OCI-LY3 (cell line): ENCODE measurements around the gene TBC1D8B.

Experiments
- H2AFZ ChIP-seq: fragments of 200-600, 300-600 bp; shearing (Covaris generic); 2 replicates; pipeline ENCODE4 v1.6.0; 2014; ENCODE audit warnings: antibody characterized with exemption, low read depth, low read length
- H3K27ac ChIP-seq: fragments of 200-600, 300-600 bp; sonication (generic); 2 replicates; pipeline ENCODE4 v1.5.1; 2014; ENCODE audit warnings: mild to moderate bottlenecking, low read length, moderate library complexity, mixed read lengths
- H3K27me3 ChIP-seq: fragments of 200-600, 300-600 bp; sonication (generic); 2 replicates; pipeline ENCODE4 v1.6.1; 2014; ENCODE audit warnings: low read depth, low read length, mixed read lengths
- H3K36me3 ChIP-seq: fragments of 200-600, 300-600 bp; sonication (generic); replicated peaks from 2 replicates; pipeline ENCODE3; 2014; ENCODE audit warnings: low read depth, low read length, mixed read lengths
- H3K4me1 ChIP-seq: fragments of 300-600, 200-600 bp; sonication (generic); 2 replicates; pipeline ENCODE4 v1.6.1; 2014; ENCODE audit warnings: low read length, mixed read lengths
- H3K4me2 ChIP-seq: fragments of 200-600, 300-600 bp; sonication (generic); 2 replicates; pipeline ENCODE4 v1.6.1; 2014; ENCODE audit warnings: low read length, mixed read lengths
- H3K4me3 ChIP-seq: fragments of 300-600, 200-600 bp; sonication (generic); 2 replicates; pipeline ENCODE4 v1.5.1; 2014; ENCODE audit warnings: antibody characterized with exemption, mild to moderate bottlenecking, low read length, moderate library complexity
- H3K79me2 ChIP-seq: fragments of 300-600, 200-600 bp; shearing (Covaris generic); 2 replicates; pipeline ENCODE4 v1.6.1; 2014; ENCODE audit warnings: mild to moderate bottlenecking, low read length, mixed read lengths
- H3K9ac ChIP-seq: fragments of 300-600, 200-600 bp; shearing (Covaris generic); 2 replicates; pipeline ENCODE4 v1.6.0; 2014; ENCODE audit warnings: mild to moderate bottlenecking, low read length, moderate library complexity
- H3K9me3 ChIP-seq: fragments of 200-600, 300-600 bp; shearing (Covaris generic); 2 replicates; pipeline ENCODE4 v1.6.1; 2014; ENCODE audit warnings: low read length, mixed read lengths; ENCODE audit not compliant: insufficient read depth
- H4K20me1 ChIP-seq: fragments of 200-600, 300-600 bp; sonication (generic); 2 replicates; pipeline ENCODE4 v1.6.1; 2016; ENCODE audit warnings: low read length, mixed read lengths; ENCODE audit not compliant: insufficient read depth
- EZH2phosphoT487 ChIP-seq: fragments of 200-600 bp; shearing (Covaris generic); IDR thresholded peaks from 2 replicates; pipeline ENCODE4 v1.6.1; 2018; ENCODE audit warnings: antibody characterized with exemption, mixed run types, low read depth
- TF ChIP-seq, protein P1 (sequence below): fragments of 200-600, 300-600 bp; sonication (generic); IDR thresholded peaks from 2 replicates; pipeline ENCODE4 v1.5.1; 2014; ENCODE audit warnings: antibody characterized with exemption, low read length, low read depth

Gene TBC1D8B

DNA sequence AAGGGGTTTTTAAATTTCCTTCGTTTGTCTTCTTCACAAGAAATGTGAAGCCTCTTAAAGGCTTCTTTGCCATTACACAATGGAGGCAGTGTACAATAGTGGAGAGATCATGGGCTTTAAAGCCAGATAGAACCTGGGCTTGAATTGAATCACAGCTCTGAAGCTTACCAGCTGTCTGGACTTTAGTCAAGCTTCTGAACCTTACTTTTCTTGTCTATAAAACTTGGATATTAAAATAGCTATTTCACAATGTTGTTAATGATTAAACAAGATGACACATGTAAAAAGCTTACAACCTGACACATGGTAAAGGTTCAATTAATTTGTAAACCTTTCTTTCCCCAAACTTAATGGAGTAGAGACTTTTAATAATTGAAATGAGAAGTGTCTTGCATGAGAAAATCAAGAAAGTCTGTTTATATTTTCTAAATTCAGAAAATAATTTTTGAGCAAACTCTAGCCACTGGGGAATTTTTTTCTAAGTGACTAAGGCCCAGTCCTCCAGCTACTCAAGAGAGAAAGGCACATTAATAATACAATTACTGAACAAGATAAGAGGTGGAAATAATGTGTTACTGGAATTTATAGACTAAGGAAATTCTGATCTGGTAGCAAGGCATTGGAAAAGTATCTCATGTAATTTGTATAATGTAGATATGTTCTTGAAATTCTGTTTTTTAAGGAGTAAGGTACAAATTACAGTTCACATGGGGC is 21.7 kb upstream of the TBC1D8B start:
- no peaks in the 10 kb centered on the region for H3K79me2 ChIP-seq
- H3K4me2 ChIP-seq, result no peak overlapping the region
- no peak overlapping the region for H3K4me3 ChIP-seq
- H3K27ac ChIP-seq, result no peak overlapping the region
- H4K20me1 ChIP-seq, result no peaks in the 10 kb centered on the region
- no peaks in the 10 kb centered on the region for H3K27me3 ChIP-seq
- no peak overlapping the region for H3K9ac ChIP-seq
- H3K9me3 ChIP-seq, result no peaks in the 10 kb centered on the region
- TF ChIP-seq, protein P1, sequence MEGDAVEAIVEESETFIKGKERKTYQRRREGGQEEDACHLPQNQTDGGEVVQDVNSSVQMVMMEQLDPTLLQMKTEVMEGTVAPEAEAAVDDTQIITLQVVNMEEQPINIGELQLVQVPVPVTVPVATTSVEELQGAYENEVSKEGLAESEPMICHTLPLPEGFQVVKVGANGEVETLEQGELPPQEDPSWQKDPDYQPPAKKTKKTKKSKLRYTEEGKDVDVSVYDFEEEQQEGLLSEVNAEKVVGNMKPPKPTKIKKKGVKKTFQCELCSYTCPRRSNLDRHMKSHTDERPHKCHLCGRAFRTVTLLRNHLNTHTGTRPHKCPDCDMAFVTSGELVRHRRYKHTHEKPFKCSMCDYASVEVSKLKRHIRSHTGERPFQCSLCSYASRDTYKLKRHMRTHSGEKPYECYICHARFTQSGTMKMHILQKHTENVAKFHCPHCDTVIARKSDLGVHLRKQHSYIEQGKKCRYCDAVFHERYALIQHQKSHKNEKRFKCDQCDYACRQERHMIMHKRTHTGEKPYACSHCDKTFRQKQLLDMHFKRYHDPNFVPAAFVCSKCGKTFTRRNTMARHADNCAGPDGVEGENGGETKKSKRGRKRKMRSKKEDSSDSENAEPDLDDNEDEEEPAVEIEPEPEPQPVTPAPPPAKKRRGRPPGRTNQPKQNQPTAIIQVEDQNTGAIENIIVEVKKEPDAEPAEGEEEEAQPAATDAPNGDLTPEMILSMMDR, result no peak
- no peak for TF ChIP-seq EZH2phosphoT487
- no peaks in the 10 kb centered on the region for H3K4me1 ChIP-seq
- no peaks in the 10 kb centered on the region for H3K36me3 ChIP-seq
- H2AFZ ChIP-seq, result no peak overlapping the region

DNA sequence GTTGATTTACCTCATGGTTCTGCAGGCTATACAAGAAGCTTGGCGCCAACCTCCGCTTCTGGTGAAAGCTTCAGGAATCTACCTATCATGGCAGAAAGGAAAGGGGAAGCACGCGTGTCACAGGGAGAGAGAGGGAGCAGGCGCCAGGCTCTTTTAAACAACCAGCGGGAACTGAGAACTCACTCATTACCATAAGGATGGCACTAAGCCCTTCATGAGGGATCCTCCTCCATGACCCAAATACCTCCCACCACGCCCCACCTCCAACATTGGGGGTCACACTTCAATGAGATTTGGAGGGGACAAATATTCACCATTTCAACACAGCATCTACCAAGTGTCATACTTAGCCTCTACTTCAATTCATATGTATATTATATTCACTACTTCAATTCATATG is 18.8 kb upstream of the TBC1D8B start:
- Histone ChIP-seq H4K20me1 (no peaks in the 10 kb centered on the region), H3K9ac (no peak overlapping the region), H3K4me3 (no peak overlapping the region), H3K36me3 (no peaks in the 10 kb centered on the region), H2AFZ (no peak overlapping the region), H3K27me3 (no peaks in the 10 kb centered on the region), H3K27ac (no peak overlapping the region), H3K9me3 (no peaks in the 10 kb centered on the region), H3K4me2 (no peak overlapping the region), H3K4me1 (no peaks in the 10 kb centered on the region), H3K79me2 (no peaks in the 10 kb centered on the region)
- TF ChIP-seq, protein P1, result no peak
- TF ChIP-seq EZH2phosphoT487, result no peak

GRCh38 chrX:106791495-106791894 is 11.0 kb upstream of the TBC1D8B start:
- no peak overlapping the region for H2AFZ ChIP-seq
- no peaks in the 10 kb centered on the region for H3K79me2 ChIP-seq
- no peak overlapping the region for H3K4me3 ChIP-seq
- no peaks in the 10 kb centered on the region for H3K36me3 ChIP-seq
- TF ChIP-seq, protein P1, result peak; percentile 52
- no peak for TF ChIP-seq EZH2phosphoT487
- no peaks in the 10 kb centered on the region for H3K27me3 ChIP-seq
- H3K4me1 ChIP-seq, result peaks cover 17% of the 10 kb centered on the region
- no peaks in the 10 kb centered on the region for H4K20me1 ChIP-seq
- H3K9me3 ChIP-seq, result no peaks in the 10 kb centered on the region
- H3K4me2 ChIP-seq, result no peak overlapping the region
- H3K27ac ChIP-seq, result no peak overlapping the region
- no peak overlapping the region for H3K9ac ChIP-seq

GRCh38 chrX:106802063-106802387 is 448 bp upstream of the TBC1D8B start:
- Histone ChIP-seq H3K4me3 (no peak overlapping the region), H3K36me3 (no peaks in the 10 kb centered on the region), H3K9me3 (no peaks in the 10 kb centered on the region), H3K9ac (no peak overlapping the region), H3K4me2 (no peak overlapping the region), H3K4me1 (peaks cover 4% of the 10 kb centered on the region; the same call in 1 of the 2 replicates), H3K79me2 (no peaks in the 10 kb centered on the region), H3K27ac (no peak overlapping the region), H3K27me3 (no peaks in the 10 kb centered on the region), H2AFZ (no peak overlapping the region), H4K20me1 (no peaks in the 10 kb centered on the region)
- TF ChIP-seq EZH2phosphoT487, result no peak
- TF ChIP-seq, protein P1, result no peak
